Gastrocnemius medialis (tissue), 4 donors: ENCODE results near the gene SPINDOC.

Source experiments
- CTCF ChIP-seq, 5 experiments: fragments of 450-650 bp in 3 of 5; fragments of 200-600 bp in 2 of 5; sonication (generic) in 2 of 5; IDR thresholded peaks in 4 of 5; conservative IDR thresholded peaks in 1 of 5; 1 replicate in 4 of 5; 2 replicates in 1 of 5; pipeline ENCODE4 v1.5.1; 2016 to 2019; ENCODE audit warnings: antibody characterized with exemption in 5 of 5, mild to moderate bottlenecking in 3 of 5, moderate library complexity in 3 of 5
- POLR2A ChIP-seq, 2 donors: fragments of 450-650 bp; IDR thresholded peaks; one replicate each; pipeline ENCODE4 v1.6.1; 2017; ENCODE audit warnings: antibody characterized with exemption in 2 of 2, mild to moderate bottlenecking in 2 of 2, moderate library complexity in 2 of 2

- no peak for TF ChIP-seq POLR2A (IDR thresholded peaks at IDR 0.05)
- TF ChIP-seq CTCF (IDR thresholded peaks at IDR 0.05 in 4 of 5, conservative IDR thresholded peaks at IDR 0.05 in 1 of 5): no peak
Measured at GRCh38 chr11:63849691-63850090, 36.4 kb downstream of the SPINDOC start.
